SK-N-MC (cell line): ENCODE results near the gene OOSP4B.
"Not testable (repeated sequence)": the region's sequence is repeated elsewhere in the genome, so short reads cannot be mapped to it uniquely, and the experiment has no call there.

Experiments
- DNase-seq: peaks from one replicate; pipeline ENCODE4 v3.0.0-alpha.2; 2011; ENCODE audit warnings: low read depth, low spot score
- H3K27ac ChIP-seq: fragments of 200-600 bp; sonication (generic); 2 replicates; pipeline ENCODE4 v1.5.1; 2016; ENCODE audit warnings: mixed run types
- H3K36me3 ChIP-seq: fragments of 200-600 bp; sonication (generic); 2 replicates; pipeline ENCODE4 v1.6.1; 2017; ENCODE audit warnings: antibody characterized with exemption, low read length, mixed read lengths; ENCODE audit not compliant: insufficient read depth
- H3K4me3 ChIP-seq: fragments of 200-600 bp; sonication (generic); 2 replicates; pipeline ENCODE4 v1.5.1; 2016
- H3K9ac ChIP-seq: fragments of 200-600 bp; sonication (generic); 2 replicates; pipeline ENCODE4 v1.8.0; 2017; ENCODE audit warnings: mixed run types, mixed read lengths; ENCODE audit not compliant: insufficient read length
- H3K9me3 ChIP-seq: fragments of 200-600 bp; sonication (generic); 2 replicates; pipeline ENCODE4 v1.6.1; 2017; ENCODE audit warnings: low read depth, mild to moderate bottlenecking, antibody characterized with exemption, low read length, moderate library complexity, mixed read lengths
- EZH2 ChIP-seq: fragments of 200-600 bp; sonication (generic); IDR thresholded peaks from one replicate; pipeline ENCODE4 v1.6.1; 2017; ENCODE audit warnings: antibody characterized with exemption
- FOXP2 ChIP-seq: optimal IDR thresholded peaks from 2 replicates; pipeline ENCODE3; 2011; ENCODE audit warnings: mild to moderate bottlenecking, moderate library complexity; ENCODE audit not compliant: insufficient read depth; ENCODE audit errors: extremely low read length, control extremely low read depth
- POLR2AphosphoS5 ChIP-seq: IDR thresholded peaks from 2 replicates; pipeline ENCODE4 v1.6.1; 2012; ENCODE audit warnings: mild to moderate bottlenecking, low read depth, low read length, borderline replicate concordance

Gene OOSP4B

DNA sequence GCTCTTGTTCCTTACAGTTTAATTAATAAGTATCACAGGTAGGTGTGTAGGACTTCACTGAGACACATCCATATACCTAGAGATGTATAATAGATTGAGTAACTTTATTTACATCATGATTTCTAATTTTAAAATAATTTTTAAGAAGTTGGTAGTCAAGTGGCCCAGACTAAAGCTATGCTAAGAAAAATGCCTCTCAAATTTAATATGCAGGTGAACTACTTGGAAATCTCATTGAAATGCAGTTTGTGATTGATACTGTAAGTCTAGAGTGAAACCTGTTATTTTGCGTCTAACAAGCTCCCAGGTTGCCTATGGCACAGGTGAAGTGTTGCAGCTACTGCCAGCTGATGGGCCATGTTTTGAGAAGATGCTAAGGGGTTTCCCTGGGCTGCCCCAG lies at the start of gene OOSP4B:
Gene OOSP4B (plus strand): TSS at position 301 of the 400 bp plus-strand sequence.
- H3K36me3 ChIP-seq: no peaks in the 10 kb centered on the region
- no peak for DNase-seq
- TF ChIP-seq EZH2 (no peak), POLR2AphosphoS5 (no peak), FOXP2 (no peak)
- no peaks in the 10 kb centered on the region for H3K9me3 ChIP-seq
- no peak within 1 kb of the TSS for H3K4me3 ChIP-seq
- no peak within 1 kb of the TSS for H3K9ac ChIP-seq
- no peak within 1 kb of the TSS for H3K27ac ChIP-seq

GRCh38 chr11:59967677-59968394 lies 49.1 kb upstream of the OOSP4B start:
- Histone ChIP-seq H3K9me3 (no peaks in the 10 kb centered on the region), H3K9ac (no peak overlapping the region), H3K36me3 (no peaks in the 10 kb centered on the region), H3K27ac (no peak overlapping the region), H3K4me3 (no peak overlapping the region)
- DNase-seq: no peak
- TF ChIP-seq FOXP2: no peak
- no peak for TF ChIP-seq EZH2
- no peak for TF ChIP-seq POLR2AphosphoS5

GRCh38 chr11:59968395-59968783 lies 48.6 kb upstream of the OOSP4B start:
- DNase-seq: no peak
- no peaks in the 10 kb centered on the region for H3K9me3 ChIP-seq
- H3K4me3 ChIP-seq: no peak overlapping the region
- no peak overlapping the region for H3K27ac ChIP-seq
- H3K36me3 ChIP-seq: no peaks in the 10 kb centered on the region
- no peak overlapping the region for H3K9ac ChIP-seq
- TF ChIP-seq FOXP2: no peak
- no peak for TF ChIP-seq POLR2AphosphoS5
- no peak for TF ChIP-seq EZH2

DNA sequence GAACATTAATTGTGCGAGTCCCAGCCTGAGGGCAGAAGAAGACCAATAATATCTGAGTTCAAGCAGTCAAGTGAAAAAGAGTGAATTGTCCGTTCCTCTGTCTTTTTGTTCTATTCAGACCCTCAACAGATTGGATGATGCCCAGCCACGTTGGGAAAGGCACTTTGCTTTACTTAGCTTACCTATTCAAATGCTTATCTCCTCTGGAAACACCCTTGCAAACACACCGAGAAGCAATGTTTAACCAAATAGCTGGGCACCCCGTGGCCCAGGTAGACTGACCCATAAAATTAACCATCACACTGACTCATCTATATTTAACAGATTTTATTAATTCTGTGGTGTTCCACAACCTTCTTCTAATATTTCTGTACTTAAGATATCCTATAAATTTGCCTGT lies 43.9 kb upstream of the OOSP4B start:
- DNase-seq: no peak
- no peak overlapping the region for H3K4me3 ChIP-seq
- H3K36me3 ChIP-seq: no peaks in the 10 kb centered on the region
- H3K9ac ChIP-seq: no peak overlapping the region
- no peak overlapping the region for H3K27ac ChIP-seq
- no peak for TF ChIP-seq POLR2AphosphoS5
- no peak for TF ChIP-seq FOXP2
- no peak for TF ChIP-seq EZH2
- no peaks in the 10 kb centered on the region for H3K9me3 ChIP-seq

DNA sequence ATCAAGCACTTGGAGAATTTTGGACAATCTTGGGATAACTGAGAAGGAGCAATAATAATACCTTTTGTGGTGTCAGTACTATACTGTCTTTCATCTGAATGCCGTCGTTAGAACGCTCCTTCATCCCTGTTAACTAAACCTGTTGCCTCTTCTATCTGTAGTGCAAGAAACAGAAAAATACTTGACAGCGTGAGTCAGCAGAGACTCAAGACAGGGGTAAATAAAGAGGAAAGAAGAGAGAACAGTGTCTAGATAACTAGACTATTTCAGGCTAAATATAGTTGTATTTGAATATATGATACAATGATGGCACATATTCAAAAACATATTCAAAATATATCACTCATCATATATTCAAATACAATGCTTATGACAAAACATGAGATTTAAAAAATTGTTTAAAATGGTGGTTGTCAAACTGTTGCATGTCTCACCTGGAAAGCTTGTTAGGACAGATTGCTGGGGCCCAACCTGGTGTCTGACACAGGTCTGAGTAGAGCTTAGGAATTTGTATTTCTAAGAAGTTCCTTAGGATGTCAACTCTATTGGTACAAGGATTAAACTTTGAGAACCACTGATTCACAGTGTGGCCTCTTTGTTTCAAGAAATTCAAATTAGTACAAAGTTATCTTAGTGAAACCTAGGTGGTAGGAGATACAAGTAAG lies 35.7 kb upstream of the OOSP4B start:
- no peak for DNase-seq
- H3K36me3 ChIP-seq: no peaks in the 10 kb centered on the region
- H3K9ac ChIP-seq: no peak overlapping the region
- no peak overlapping the region for H3K4me3 ChIP-seq
- H3K27ac ChIP-seq: no peak overlapping the region
- H3K9me3 ChIP-seq: no peaks in the 10 kb centered on the region
- no peak for TF ChIP-seq FOXP2
- no peak for TF ChIP-seq POLR2AphosphoS5
- TF ChIP-seq EZH2: no peak

DNA sequence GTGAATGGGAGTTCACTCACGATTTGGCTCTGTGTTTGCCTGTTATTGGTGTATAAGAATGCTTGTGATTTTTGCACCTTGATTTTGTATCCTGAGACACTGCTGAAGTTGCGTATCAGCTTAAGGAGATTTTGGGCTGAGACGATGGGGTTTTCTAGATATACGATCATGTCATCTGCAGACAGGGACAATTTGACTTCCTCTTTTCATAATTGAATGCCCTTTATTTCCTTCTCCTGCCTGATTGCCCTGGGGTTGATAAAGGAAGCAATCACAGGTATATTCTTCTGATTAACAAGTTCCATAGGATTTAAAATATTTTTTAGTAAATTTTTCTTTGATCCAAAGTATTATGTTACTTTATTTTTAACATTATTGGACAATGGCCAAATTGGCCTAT lies 34.9 kb upstream of the OOSP4B start:
- DNase-seq, H3K4me3 ChIP-seq, H3K9ac ChIP-seq, H3K9me3 ChIP-seq, H3K36me3 ChIP-seq, H3K27ac ChIP-seq: not testable (repeated sequence)

DNA sequence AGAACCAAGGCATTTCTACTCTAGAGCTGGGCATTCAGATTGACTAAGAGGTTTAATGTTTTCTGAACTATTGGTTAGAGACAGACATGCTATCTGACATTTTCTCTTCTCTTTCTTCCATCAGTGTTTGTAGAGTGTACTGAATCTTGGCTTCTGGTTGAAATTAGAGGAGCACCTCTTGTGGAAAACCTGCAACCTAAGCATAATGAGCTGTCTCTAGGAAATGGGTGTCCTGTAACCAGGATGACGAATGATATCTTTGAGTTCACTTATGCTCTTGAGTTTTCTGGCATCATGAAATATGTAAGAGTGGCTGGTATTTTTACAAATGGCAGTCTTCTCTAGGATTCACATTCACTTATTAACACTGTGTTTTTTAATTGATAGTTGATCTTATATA lies 33.8 kb upstream of the OOSP4B start:
- Histone ChIP-seq H3K36me3 (no peaks in the 10 kb centered on the region), H3K4me3 (no peak overlapping the region), H3K9me3 (no peaks in the 10 kb centered on the region), H3K27ac (no peak overlapping the region), H3K9ac (no peak overlapping the region)
- no peak for DNase-seq
- no peak for TF ChIP-seq POLR2AphosphoS5
- no peak for TF ChIP-seq FOXP2
- TF ChIP-seq EZH2: no peak

DNA sequence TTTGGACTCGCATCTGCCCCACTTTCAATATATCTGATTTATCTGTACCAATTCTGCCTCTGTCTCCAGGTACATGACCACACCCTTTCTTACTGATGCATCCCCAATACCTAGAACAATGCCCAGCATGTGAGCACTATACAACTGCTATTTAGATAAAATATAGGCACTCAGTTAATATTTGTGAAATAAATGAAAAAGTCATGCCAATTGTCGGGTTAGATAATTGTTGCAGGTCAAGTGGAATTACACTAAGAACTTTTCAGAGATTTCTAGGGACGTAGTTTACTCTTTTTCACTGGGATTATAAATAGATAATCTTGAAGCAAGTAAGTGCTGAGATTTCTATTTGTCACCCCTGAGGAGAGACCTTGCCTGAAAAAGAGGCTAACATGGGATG lies 32.6 kb upstream of the OOSP4B start:
- Histone ChIP-seq H3K9ac (no peak overlapping the region), H3K36me3 (no peaks in the 10 kb centered on the region), H3K27ac (no peak overlapping the region), H3K9me3 (no peaks in the 10 kb centered on the region), H3K4me3 (no peak overlapping the region)
- TF ChIP-seq FOXP2 (no peak), EZH2 (no peak), POLR2AphosphoS5 (no peak)
- DNase-seq: no peak

GRCh38 chr11:59990421-59990820 lies 26.6 kb upstream of the OOSP4B start:
- no peaks in the 10 kb centered on the region for H3K9me3 ChIP-seq
- no peak overlapping the region for H3K27ac ChIP-seq
- TF ChIP-seq FOXP2 (no peak), POLR2AphosphoS5 (no peak), EZH2 (no peak)
- no peak overlapping the region for H3K9ac ChIP-seq
- H3K36me3 ChIP-seq: no peaks in the 10 kb centered on the region
- no peak for DNase-seq
- no peak overlapping the region for H3K4me3 ChIP-seq

DNA sequence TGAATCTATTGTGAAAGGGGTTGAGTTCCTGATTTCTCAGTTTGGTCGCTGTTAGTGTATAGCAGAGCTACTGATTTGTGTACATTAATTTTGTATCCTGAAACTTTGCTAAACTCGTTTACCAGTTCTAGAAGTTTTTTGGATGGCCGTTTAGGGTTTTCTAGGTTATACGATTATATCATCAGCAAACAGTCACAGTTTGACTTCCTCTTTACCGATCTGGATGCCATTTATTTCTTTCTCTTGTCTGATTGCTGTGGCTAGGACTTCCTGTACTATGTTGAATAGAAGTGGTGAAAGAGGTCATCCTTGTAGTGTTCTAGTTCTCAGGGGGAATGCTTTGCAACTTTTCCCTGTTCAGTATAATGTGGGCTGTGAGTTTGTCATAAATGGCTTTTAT lies 24.6 kb upstream of the OOSP4B start:
- Histone ChIP-seq H3K4me3 (no peak overlapping the region), H3K36me3 (no peaks in the 10 kb centered on the region), H3K27ac (no peak overlapping the region), H3K9me3 (no peaks in the 10 kb centered on the region), H3K9ac (no peak overlapping the region)
- no peak for DNase-seq
- TF ChIP-seq FOXP2: no peak
- no peak for TF ChIP-seq EZH2
- TF ChIP-seq POLR2AphosphoS5: no peak
